NCI-H524 treated with DMSO at 0.1 percent for 48 hours (cell line): ENCODE results near the gene PRPF40B.

Experiments
- DNase-seq: peaks from one replicate; lab custom pipeline; 2025; lab: John Stamatoyannopoulos, UW

The PRPF40B gene

DNA sequence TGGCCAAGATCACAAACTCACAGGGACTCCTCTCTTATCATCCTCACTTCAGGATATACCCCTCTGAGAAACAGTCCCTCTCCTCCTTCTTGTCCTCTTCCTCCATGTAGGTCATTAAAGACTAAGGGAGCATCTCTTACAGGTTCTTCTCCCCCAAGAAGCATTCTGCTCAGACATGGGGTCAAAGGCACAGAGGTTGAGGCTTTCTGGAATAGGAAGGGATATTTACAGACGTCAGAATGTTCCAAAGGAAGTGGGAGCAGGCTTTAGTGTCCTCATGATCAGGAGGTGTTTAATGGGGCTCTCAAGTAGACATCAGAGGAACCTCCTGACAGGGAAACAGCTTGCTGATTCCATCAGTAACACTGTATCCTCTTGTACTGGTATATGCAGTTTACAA, 36.4 kb downstream of the PRPF40B start:
- no peak for DNase-seq

DNA sequence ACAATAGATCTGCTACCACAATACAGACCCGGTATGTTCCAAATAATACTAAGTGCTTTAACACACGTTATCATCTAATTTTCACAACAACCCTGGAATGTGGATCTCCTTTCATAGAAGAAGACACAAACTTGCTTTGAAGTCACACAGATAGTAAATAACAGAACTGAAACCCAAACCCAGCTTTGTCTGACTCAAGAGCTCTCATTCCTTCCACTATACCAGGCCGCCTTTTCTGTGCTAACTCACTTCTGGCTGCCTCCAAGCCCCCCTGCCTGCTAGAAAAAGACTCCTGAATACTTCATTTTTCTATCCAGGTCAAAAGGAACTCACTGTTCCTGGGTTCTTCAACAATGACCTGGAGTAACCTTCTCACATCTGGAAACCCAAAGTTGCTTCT, 37.8 kb downstream of the PRPF40B start:
- DNase-seq: no peak

- DNase-seq: no peak
These were observed 38.4 kb downstream of the PRPF40B start for GRCh38 chr12:49661746-49662145.

GRCh38 chr12:49662998-49663843, 39.9 kb downstream of the PRPF40B start:
- DNase-seq: no peak

DNA sequence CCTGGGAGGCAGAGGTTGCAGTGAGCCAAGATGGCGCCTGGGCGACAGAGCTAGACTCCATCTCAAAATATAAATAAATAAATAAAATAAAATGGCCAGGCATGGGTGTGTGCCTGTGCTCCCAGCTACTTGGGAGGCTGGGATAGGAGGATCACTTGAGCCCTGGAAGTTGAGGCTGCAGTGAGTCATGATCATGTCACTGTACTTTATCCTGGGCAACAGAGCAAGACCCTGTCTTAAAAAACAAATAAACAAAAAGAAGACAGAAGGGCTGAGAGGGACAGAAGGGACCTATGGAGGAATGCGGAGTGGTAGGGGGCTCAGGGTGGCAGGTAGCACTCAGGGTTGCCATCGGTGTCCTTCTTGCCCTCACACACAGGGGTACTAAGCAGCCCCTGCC, 40.8 kb downstream of the PRPF40B start:
- no peak for DNase-seq

GRCh38 chr12:49664591-49665239, 41.4 kb downstream of the PRPF40B start:
- no peak for DNase-seq

DNA sequence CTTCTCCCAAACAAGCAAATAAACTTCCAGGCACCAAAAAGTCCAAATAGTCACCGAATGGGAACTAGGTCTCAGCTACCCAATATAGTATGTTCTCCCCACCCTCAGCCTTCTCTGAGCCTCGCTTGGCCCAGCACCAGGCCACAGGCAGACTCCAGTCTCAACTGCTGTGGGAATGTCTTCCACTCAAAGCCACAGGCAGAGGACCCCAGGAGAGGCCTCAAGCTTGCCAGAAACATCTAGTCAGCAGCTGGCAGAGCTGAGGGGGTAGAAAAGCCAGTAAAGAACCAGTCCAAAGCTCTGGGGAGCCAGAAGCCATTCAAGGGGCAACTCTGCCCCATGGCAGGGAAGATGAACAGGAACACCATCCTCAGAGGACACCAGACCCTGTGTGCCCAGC, 42.0 kb downstream of the PRPF40B start:
- no peak for DNase-seq

DNA sequence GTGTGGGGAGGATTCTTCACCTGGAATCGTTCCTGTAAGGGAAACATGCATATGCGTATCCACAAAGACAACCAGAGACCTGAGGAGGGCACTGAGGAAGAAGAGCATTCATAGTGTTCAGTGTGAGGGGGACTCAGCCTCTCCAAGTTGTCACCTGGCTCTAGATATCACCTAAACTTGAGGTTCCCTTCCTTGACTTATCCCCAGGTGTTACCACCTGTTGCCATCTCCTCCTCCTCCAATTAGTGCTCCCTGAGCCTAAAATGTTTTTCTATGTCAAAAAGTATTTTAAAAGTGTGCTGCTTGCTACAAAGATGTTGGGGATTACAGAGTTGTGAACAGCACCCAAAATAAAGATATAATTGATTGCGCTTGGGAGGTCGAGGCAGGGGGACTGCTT, 42.8 kb downstream of the PRPF40B start:
- no peak for DNase-seq

DNA sequence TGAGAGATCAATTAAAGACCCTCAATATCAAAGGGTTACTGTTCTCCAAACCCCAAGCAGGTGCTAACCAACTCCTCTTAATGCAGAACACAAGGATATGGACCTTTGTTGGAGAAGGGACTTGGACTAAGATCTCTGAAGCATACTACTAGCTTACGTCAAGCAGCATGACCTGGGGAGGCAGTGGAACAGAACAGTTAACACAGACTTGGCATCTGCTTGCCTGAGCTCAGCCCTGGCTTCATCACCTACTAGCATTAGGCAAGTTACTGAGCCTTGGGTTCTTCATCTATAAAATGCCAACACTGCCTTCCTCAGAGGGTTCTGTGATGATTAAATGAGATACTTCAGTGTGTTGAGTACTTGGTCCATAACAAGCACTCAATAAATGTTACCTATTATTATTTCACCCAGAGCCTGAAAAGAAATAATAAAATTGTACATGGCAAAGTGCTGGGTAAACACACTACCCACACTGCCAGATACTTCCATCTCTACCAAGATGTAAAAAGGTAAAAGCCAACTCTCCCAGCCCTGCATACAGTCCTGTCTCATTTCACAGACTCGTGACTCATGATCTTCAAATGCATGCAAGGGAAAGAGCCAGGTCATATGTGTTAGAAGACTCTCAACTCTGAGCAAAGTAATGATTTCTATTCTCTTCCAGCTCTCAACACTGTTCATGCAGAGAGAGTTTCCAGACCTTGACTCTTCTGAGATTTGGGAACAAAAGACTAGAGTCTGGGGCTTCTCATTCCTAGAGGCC, 44.1 kb downstream of the PRPF40B start:
- DNase-seq: no peak

- DNase-seq: no peak
These were observed 46.4 kb downstream of the PRPF40B start for GRCh38 chr12:49669796-49670195.

GRCh38 chr12:49671031-49671765, 47.8 kb downstream of the PRPF40B start:
- no peak for DNase-seq

DNA sequence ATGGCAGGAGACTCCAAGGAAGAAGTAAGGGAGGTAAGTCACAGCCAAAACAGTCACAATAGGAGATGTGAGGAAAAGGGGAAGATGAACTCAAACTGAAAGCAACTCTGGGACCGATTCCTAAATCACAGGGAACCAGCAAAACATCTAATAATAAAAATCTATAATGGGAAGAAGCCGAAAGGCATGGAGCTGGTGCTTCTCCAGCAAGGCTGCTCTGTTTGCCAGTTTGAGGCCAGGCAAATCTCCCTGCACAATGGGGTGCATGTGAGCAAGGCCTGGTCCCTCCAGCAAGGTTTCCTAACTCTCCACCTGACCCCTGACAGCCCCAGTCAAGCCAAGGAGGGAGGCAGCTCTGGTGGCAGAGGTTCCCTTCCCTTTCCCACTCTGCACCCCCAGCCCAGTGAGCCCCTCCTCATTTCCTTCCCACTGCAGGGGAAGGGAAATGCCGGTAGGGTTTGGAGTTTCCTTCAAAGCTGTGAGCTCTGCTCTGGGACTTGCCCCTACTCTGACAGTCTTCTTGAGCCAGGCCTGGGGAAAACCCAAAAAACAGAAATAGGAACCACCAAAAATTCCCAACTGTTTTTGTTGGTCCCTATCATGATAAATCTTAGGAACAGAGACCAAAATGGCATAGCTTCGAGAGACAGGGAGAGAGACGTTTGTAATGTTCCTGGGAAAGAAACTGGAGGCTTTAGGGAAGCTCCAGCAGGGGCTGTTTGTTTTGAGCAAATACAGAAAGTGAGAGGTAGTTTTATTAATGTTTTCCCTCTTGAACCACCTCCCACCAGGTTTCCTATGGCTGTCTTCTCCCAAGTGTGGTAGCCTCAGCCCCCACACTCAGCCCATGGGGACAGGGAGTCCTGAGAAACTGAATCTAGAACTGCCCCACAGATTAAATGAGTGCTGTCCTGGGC, 49.2 kb downstream of the PRPF40B start:
- DNase-seq: no peak

- DNase-seq: peak; percentile 73
These were observed 50.3 kb downstream of the PRPF40B start for GRCh38 chr12:49673446-49674317.

GRCh38 chr12:49674318-49674981, 51.1 kb downstream of the PRPF40B start:
- no peak for DNase-seq

GRCh38 chr12:49675137-49675536, 51.8 kb downstream of the PRPF40B start:
- DNase-seq: no peak

DNA sequence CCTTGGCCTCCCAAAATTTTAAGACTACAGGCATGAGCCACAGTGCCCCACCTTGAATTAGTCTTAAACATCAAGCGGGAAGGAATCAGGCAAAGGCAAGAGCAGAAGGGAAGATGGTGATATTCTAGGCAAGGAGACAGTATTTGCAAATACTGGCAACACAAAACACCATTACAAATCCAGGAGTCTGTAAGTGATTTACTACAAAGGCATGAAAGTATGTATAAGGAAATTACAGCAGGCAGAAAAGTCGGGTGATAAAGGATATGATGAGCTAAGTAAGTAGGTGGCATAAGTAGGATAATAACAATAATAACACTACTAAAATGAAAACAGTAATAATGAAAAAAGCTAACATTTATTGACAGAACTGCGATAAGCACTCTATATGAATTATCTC, 55.4 kb downstream of the PRPF40B start:
- no peak for DNase-seq

DNA sequence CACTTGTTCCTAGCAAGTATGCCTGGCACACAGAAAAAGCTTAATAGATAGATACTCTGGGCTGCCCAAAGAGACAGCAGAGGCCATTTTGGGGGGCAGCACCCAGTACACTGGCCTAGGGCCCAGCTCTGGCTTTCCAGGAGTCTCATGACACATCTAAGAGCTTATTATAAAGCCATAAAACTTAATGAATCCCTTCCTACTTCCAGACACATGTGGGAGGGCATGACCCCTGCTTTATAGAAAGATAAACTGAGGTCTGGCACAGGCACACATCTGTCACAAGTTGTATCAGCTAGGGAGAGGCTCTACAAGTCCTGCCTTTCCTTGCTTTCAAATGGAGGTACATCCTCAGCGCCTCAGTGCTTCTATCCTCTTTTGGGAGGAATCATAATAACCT, 56.7 kb downstream of the PRPF40B start:
- no peak for DNase-seq

GRCh38 chr12:49683599-49684309, 60.4 kb downstream of the PRPF40B start:
- DNase-seq: no peak

DNA sequence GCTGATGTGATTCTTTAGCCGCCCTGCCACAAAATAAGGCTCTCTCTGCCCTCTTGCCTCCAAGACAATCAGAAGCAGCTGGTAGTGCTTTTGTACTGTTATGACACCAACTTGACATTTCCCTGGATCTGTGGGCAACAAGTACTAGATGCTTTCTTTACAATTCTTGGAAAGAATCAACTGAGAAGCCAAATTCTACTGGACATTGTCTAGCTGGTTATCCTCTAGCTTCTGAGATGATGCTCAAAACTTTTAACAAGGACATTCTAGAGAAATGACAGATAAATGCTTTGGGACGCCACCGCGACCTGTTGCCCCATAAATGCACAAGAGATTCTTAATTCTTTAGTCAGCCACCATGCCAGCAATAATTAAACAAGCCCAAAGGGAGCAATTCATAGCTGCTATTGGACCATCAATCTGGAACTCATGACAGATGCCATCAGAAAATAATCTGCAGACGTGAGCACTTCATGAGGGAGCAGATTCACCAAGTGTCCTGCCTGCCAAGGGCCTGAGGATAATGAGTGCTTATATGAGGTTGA, 61.0 kb downstream of the PRPF40B start:
- no peak for DNase-seq
